HEK293T (cell line): ENCODE results near the gene NRP1.
A peak's percentile ranks its signal among the peaks of the same experiment; 100 is the strongest.

Source experiments
- CTCF ChIA-PET: fragments of 350-600 bp; formaldehyde crosslinking; extraction: SDS; loops from one replicate; lab custom pipeline; 2021; ENCODE audit warnings: antibody characterized with exemption, inconsistent platforms; lab: Yijun Ruan, JAX
- POLR2A ChIA-PET: fragments of 350-600 bp; formaldehyde crosslinking; extraction: SDS; loops from one replicate; lab custom pipeline; 2020; ENCODE audit warnings: antibody characterized with exemption, inconsistent platforms; lab: Yijun Ruan, JAX
- DNase-seq: peaks from one replicate; pipeline ENCODE4 v3.0.0; 2012; ENCODE audit warnings: mixed read lengths; ENCODE audit errors: extremely low spot score
- ARNT ChIP-seq: fragments of 450-650 bp; IDR thresholded peaks from 2 replicates; pipeline ENCODE4 v1.6.1; 2017; ENCODE audit warnings: mild to moderate bottlenecking
- BHLHE40 ChIP-seq: fragments of 450-650 bp; IDR thresholded peaks from 2 replicates; pipeline ENCODE4 v1.6.1; 2016; ENCODE audit warnings: mild to moderate bottlenecking, moderate library complexity, borderline replicate concordance
- CTBP1 ChIP-seq: fragments of 450-650 bp; IDR thresholded peaks from 2 replicates; pipeline ENCODE4 v1.6.1; 2016; ENCODE audit warnings: borderline replicate concordance
- ELF4 ChIP-seq: fragments of 450-650 bp; IDR thresholded peaks from 2 replicates; pipeline ENCODE4 v1.6.1; 2017; ENCODE audit warnings: antibody characterized with exemption
- FOXA1 ChIP-seq: fragments of 450-650 bp; IDR thresholded peaks from 2 replicates; pipeline ENCODE4 v1.6.1; 2016; ENCODE audit warnings: mild to moderate bottlenecking
- FOXK2 ChIP-seq: fragments of 450-650 bp; IDR thresholded peaks from 2 replicates; pipeline ENCODE4 v1.6.1; 2016; ENCODE audit warnings: mild to moderate bottlenecking
- FOXM1 ChIP-seq: fragments of 450-650 bp; IDR thresholded peaks from 2 replicates; pipeline ENCODE4 v1.6.1; 2017; ENCODE audit warnings: mild to moderate bottlenecking, borderline replicate concordance
- HDGF ChIP-seq: fragments of 450-650 bp; IDR thresholded peaks from 2 replicates; pipeline ENCODE4 v1.6.1; 2017; ENCODE audit warnings: antibody characterized with exemption, borderline replicate concordance
- L3MBTL2 ChIP-seq: fragments of 450-650 bp; conservative IDR thresholded peaks from 2 replicates; pipeline ENCODE4 v1.6.1; 2016; ENCODE audit warnings: mild to moderate bottlenecking
- LEF1 ChIP-seq: fragments of 450-650 bp; IDR thresholded peaks from 2 replicates; pipeline ENCODE4 v1.6.1; 2017; ENCODE audit warnings: mild to moderate bottlenecking, borderline replicate concordance
- NFRKB ChIP-seq: fragments of 450-650 bp; IDR thresholded peaks from 2 replicates; pipeline ENCODE4 v1.6.1; 2016; ENCODE audit warnings: mild to moderate bottlenecking, moderate library complexity
- PKNOX1 ChIP-seq: fragments of 450-650 bp; IDR thresholded peaks from 2 replicates; pipeline ENCODE4 v1.6.1; 2016
- SP1 ChIP-seq: fragments of 450-650 bp; IDR thresholded peaks from 2 replicates; pipeline ENCODE4 v1.6.1; 2017
- SUZ12 ChIP-seq: fragments of 450-650 bp; IDR thresholded peaks from 2 replicates; pipeline ENCODE4 v1.6.1; 2016; ENCODE audit warnings: mild to moderate bottlenecking
- TARDBP ChIP-seq: fragments of 450-650 bp; IDR thresholded peaks from 2 replicates; pipeline ENCODE4 v1.6.1; 2016
- ZNF384 ChIP-seq: fragments of 450-650 bp; IDR thresholded peaks from 2 replicates; pipeline ENCODE4 v1.6.1; 2016

Gene NRP1

GRCh38 chr10:33335801-33336581 is 1.5 kb upstream of the NRP1 start:
- DNase-seq, result peak; percentile 12
- CTCF ChIA-PET, result no interaction called here
- POLR2A ChIA-PET, result interaction anchor here (1.0 to 3.2 kb wide), 5 partner anchors 15 to 149 kb away, joined by 3 to 11 read pairs (median 7); no protein-coding TSS in a partner anchor
- TF ChIP-seq CTBP1 (no peak), PKNOX1 (no peak), BHLHE40 (no peak), FOXK2 (no peak), FOXM1 (no peak), TARDBP (no peak), ELF4 (no peak), HDGF (no peak), L3MBTL2 (no peak), ARNT (no peak), FOXA1 (no peak), SUZ12 (no peak), NFRKB (no peak), ZNF384 (no peak)

DNA sequence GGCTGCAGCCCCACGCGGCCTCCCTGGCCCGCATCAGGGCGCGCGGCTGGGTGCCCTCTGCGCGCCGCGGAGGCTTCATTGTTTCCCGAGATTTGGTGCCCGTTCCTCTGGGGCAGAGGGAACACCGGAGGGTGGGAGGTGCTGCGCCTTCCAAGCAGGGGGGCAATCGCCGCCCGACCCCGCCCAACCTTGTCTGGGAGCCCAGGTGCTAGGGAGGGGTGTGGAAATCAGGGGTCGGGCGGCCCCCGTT is 1.0 kb upstream of the NRP1 start:
- ChIA-PET POLR2A (interaction anchor here (0.6 to 3.2 kb wide), 4 partner anchors 12 to 149 kb away, joined by 3 to 11 read pairs (median 6); no protein-coding TSS in a partner anchor), CTCF (no interaction called here)
- DNase-seq, result no peak
- TF ChIP-seq ELF4 (no peak), FOXK2 (no peak), NFRKB (no peak), TARDBP (no peak), ARNT (no peak)

DNA sequence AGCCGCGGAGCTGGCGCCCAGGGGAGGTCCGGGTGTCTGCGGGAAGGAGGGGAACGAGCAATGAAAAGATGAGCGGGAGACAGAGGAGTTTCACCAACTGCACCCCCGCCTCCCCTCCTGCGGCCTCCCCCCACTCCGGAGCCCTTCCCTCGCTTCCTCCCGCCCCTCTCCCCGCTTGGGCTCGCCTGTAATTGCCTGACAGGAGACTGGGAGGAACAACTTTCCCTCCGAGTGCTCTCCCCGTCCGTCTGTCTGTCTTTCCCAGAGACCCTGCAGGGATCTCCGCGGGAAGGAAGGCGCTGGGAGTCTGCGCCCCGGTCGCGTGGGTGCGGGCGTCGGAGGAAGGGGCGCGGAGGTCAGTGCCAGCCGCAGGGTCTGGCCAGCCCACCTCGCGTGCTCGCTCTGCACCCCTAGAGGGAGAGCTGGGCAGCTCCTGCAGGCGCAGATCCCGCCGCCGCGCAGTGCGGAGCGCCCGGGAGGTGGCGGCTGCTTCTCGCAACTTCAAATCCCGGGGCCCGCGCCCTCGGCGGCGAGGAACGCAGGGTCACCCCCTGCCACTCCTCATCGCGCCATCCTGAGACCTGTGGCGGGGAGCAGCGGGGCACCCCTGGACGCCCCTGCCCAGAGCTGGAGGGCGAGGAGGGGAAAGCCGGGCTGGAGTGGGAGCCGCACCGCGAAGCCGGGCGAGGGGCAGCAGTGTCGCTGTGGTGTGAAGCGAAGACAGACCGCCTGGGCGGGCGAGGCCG is 511 bp upstream of the NRP1 start:
- TF ChIP-seq L3MBTL2 (peak; percentile 70), BHLHE40 (no peak), PKNOX1 (0 out of 2 replicates have a peak, but pooled peaks have one; percentile 9)
- ChIA-PET CTCF (no interaction called here), POLR2A (interaction anchor here (0.6 to 3.2 kb wide), 11 partner anchors 12 to 152 kb away, joined by 3 to 11 read pairs (median 4); no protein-coding TSS in a partner anchor)
- DNase-seq, result peak; percentile 45

DNA sequence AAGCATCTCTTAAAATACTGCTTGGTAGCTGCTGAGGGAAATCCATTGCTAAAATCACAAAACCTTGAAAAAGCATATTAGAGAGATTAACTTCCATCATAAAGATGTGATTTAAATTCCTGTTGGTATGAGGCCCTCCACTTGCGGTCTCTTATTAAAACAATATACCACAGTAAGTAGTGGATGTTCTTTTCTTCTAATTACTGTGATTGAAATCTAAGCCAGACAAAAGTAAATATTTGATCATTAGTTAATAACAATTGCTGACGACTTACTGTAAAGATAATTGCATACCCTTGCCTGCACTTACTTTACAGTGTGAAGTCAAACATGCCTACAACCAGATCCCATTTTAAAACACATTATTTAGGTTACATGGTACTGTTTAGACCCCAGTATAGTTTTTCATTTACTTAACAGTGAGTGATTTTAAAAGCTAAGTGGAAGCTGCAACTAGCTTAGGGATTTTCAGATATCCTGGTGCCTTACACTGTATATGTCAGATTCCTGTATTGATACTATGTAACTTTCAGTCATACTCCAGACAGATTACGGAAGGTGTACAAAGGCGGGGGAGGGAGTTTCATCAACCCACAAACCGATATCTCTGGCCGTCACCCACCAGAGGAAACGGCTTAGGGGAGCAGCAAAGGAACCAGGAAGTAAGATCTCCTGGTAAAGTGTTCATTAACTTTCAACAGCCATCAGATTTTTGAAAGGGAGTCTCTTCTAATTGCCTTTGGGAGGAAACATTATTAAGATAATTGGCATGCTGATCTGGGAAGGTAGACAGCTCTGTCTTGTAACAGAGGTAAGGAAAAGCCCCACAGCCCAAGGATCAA is 986 bp downstream of the NRP1 start:
- POLR2A ChIA-PET, result interaction anchor here (1.0 to 1.6 kb wide), 7 partner anchors 11 to 174 kb away, joined by 3 to 6 read pairs (median 4); no protein-coding TSS in a partner anchor
- CTCF ChIA-PET, result interaction anchor here (0.7 to 1.5 kb wide), 3 partner anchors 149 to 217 kb away, joined by 3 to 5 read pairs (median 4); no protein-coding TSS in a partner anchor
- TF ChIP-seq SUZ12 (no peak), FOXA1 (no peak), FOXK2 (no peak), LEF1 (no peak), FOXM1 (no peak), PKNOX1 (no peak), ELF4 (no peak), HDGF (no peak), ARNT (no peak), L3MBTL2 (no peak), TARDBP (no peak), CTBP1 (no peak)
- DNase-seq, result no peak

GRCh38 chr10:33332183-33333065 is 2.0 kb downstream of the NRP1 start:
- ChIA-PET POLR2A (interaction anchor here (0.6 to 1.6 kb wide), 8 partner anchors 13 to 257 kb away, joined by 3 to 5 read pairs (median 4); no protein-coding TSS in a partner anchor), CTCF (interaction anchor here (0.7 to 1.5 kb wide), 6 partner anchors 55 to 216 kb away, joined by 3 to 5 read pairs (median 3); no protein-coding TSS in a partner anchor)

More at GRCh38 chr10:33332183-33333065, 2.0 kb downstream of the NRP1 start:
- TF ChIP-seq LEF1 (no peak), NFRKB (no peak), CTBP1 (no peak), TARDBP (no peak), FOXK2 (no peak), SUZ12 (no peak), ARNT (no peak), SP1 (no peak), BHLHE40 (no peak), HDGF (no peak), ELF4 (no peak), FOXM1 (no peak), PKNOX1 (no peak), ZNF384 (no peak), L3MBTL2 (no peak)
- DNase-seq, result no peak
